ENCODE data around the gene RAD51B.

DNA sequence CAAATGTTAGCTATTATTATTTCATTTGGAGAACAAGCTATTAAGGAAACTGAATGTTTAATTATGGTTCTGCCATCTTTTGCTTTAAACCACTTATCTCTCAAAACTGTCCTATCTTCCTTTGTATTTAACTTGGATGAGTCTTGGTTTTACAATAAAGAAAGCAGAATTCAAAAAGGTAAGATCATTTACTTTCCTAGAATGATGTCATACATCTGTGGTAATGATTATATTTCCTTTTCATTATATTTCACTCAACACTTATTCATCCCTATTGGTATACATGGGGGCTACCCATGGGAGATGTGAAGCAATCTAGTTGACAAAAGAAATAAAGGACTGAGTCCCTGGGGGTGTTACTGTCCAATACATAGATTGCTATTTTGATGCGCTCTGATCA, 516.6 kb downstream of the RAD51B start:
- TF ChIP-seq CTCF (conservative IDR thresholded peaks at IDR 0.05 in 1 of 2, IDR thresholded peaks at IDR 0.05 in 1 of 2; ENCODE audit: low read depth in 1 of 2, low read length in 2 of 2), result no peak
- TF ChIP-seq EZH2 (IDR thresholded peaks at IDR 0.05; ENCODE audit: low read length, missing control alignments), result no peak
